ENCODE data around the gene CEP290.
"Not testable (repeated sequence)": the region's sequence is repeated elsewhere in the genome, so short reads cannot be mapped to it uniquely, and the experiment has no call there.

CEP290 gene

GRCh38 chr12:88144037-88144436, 2.1 kb upstream of the CEP290 start:
- Histone ChIP-seq H3K27me3 (ENCODE audit: control insufficient read depth, insufficient read depth, low read length, poor library complexity, severe bottlenecking) (no peaks in the 10 kb centered on the region), H3K36me3 (ENCODE audit: control insufficient read depth, insufficient read depth, low read length) (no peaks in the 10 kb centered on the region), H3K4me1 (ENCODE audit: control insufficient read depth, insufficient read depth, low read length) (peaks cover 14% of the 10 kb centered on the region), H3K4me3 (ENCODE audit: insufficient read depth, low read depth, low read length) (no peak overlapping the region), H3K9me3 (ENCODE audit: control insufficient read depth, low read length) (no peaks in the 10 kb centered on the region), H3K27ac (ENCODE audit: insufficient read depth, low read depth, low read length, poor library complexity, severe bottlenecking) (no peak overlapping the region)
- WGBS, 2 experiments, result 84 to 86% methylated on average over 5 of the region's 5 CpGs

GRCh38 chr12:88142610-88142991, 713 bp upstream of the CEP290 start:
- no peaks in the 10 kb centered on the region for H3K36me3 ChIP-seq (ENCODE audit: control insufficient read depth, insufficient read depth, low read length)
- H3K4me3 ChIP-seq (ENCODE audit: insufficient read depth, low read depth, low read length), result peak overlapping the region; percentile 70
- peaks cover 14% of the 10 kb centered on the region for H3K4me1 ChIP-seq (ENCODE audit: control insufficient read depth, insufficient read depth, low read length)
- H3K27ac ChIP-seq (ENCODE audit: insufficient read depth, low read depth, low read length, poor library complexity, severe bottlenecking), result no peak overlapping the region
- WGBS, 2 experiments, result 1% methylated on average over 18 of the region's 18 CpGs
- no peaks in the 10 kb centered on the region for H3K27me3 ChIP-seq (ENCODE audit: control insufficient read depth, insufficient read depth, low read length, poor library complexity, severe bottlenecking)
- no peaks in the 10 kb centered on the region for H3K9me3 ChIP-seq (ENCODE audit: control insufficient read depth, low read length)

DNA sequence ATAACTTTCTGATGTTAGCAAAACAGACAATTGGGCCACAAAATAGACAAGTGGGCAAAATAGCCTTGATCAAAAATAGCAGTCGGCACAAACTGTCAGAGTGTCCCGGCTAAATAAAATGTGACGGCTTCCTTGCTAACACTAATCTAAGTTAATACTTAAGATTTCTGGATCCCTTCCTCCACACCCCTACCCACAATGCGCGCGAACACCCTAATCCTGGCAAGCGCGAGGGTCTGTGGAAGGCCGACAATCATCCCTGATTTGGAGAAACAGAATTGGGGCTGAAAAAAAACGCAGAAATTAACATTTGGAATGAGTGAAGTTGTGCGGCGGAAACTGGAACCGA, 489 bp downstream of the CEP290 start:
- Histone ChIP-seq H3K4me1 (ENCODE audit: control insufficient read depth, insufficient read depth, low read length) (peaks cover 14% of the 10 kb centered on the region), H3K36me3 (ENCODE audit: control insufficient read depth, insufficient read depth, low read length) (no peaks in the 10 kb centered on the region), H3K4me3 (ENCODE audit: insufficient read depth, low read depth, low read length) (peak overlapping the region; percentile 70), H3K27ac (ENCODE audit: insufficient read depth, low read depth, low read length, poor library complexity, severe bottlenecking) (no peak overlapping the region), H3K27me3 (ENCODE audit: control insufficient read depth, insufficient read depth, low read length, poor library complexity, severe bottlenecking) (no peaks in the 10 kb centered on the region), H3K9me3 (ENCODE audit: control insufficient read depth, low read length) (no peaks in the 10 kb centered on the region)
- WGBS, 2 experiments, result 25 to 31% methylated on average over 13 of the region's 13 CpGs

GRCh38 chr12:88139711-88140110, 2.2 kb downstream of the CEP290 start:
- not testable (repeated sequence) for H3K4me3 ChIP-seq (ENCODE audit: insufficient read depth, low read depth, low read length); H3K4me1 ChIP-seq (ENCODE audit: control insufficient read depth, insufficient read depth, low read length); H3K27ac ChIP-seq (ENCODE audit: insufficient read depth, low read depth, low read length, poor library complexity, severe bottlenecking); H3K9me3 ChIP-seq (ENCODE audit: control insufficient read depth, low read length); H3K36me3 ChIP-seq (ENCODE audit: control insufficient read depth, insufficient read depth, low read length); H3K27me3 ChIP-seq (ENCODE audit: control insufficient read depth, insufficient read depth, low read length, poor library complexity, severe bottlenecking)
- 91 to 93% methylated on average over 4 of the region's 4 CpGs for WGBS, 2 experiments

DNA sequence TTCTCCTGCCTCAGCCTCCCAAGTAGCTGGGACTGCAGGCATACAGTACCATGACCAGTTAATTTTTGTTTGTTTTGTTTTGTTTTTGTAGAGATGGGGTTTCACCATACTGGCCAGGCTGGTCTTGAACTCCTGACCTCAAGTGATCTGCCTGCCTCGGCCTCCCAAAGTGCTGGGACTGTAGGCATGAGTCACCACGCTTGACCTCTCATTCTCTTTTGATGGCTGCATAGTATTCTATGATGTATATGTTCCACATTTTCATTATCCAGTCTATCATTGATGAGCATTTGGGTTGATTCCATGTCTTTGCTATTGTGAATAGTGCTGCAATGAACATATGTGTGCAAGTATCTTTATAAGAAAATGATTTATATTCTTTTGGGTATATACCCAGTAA, 8.7 kb downstream of the CEP290 start:
- H3K36me3 ChIP-seq (ENCODE audit: control insufficient read depth, insufficient read depth, low read length); H3K27me3 ChIP-seq (ENCODE audit: control insufficient read depth, insufficient read depth, low read length, poor library complexity, severe bottlenecking); H3K4me3 ChIP-seq (ENCODE audit: insufficient read depth, low read depth, low read length); H3K27ac ChIP-seq (ENCODE audit: insufficient read depth, low read depth, low read length, poor library complexity, severe bottlenecking); H3K9me3 ChIP-seq (ENCODE audit: control insufficient read depth, low read length); H3K4me1 ChIP-seq (ENCODE audit: control insufficient read depth, insufficient read depth, low read length): not testable (repeated sequence)
- WGBS, 2 experiments, result 66 to 87% methylated on average over 2 of the region's 2 CpGs

- Histone ChIP-seq H3K36me3 (ENCODE audit: control insufficient read depth, insufficient read depth, low read length) (peaks cover 5% of the 10 kb centered on the region), H3K27ac (ENCODE audit: insufficient read depth, low read depth, low read length, poor library complexity, severe bottlenecking) (no peak overlapping the region), H3K4me3 (ENCODE audit: insufficient read depth, low read depth, low read length) (no peak overlapping the region), H3K9me3 (ENCODE audit: control insufficient read depth, low read length) (no peaks in the 10 kb centered on the region), H3K4me1 (ENCODE audit: control insufficient read depth, insufficient read depth, low read length) (no peaks in the 10 kb centered on the region), H3K27me3 (ENCODE audit: control insufficient read depth, insufficient read depth, low read length, poor library complexity, severe bottlenecking) (no peaks in the 10 kb centered on the region)
These were observed 9.5 kb downstream of the CEP290 start for GRCh38 chr12:88132392-88132791.

GRCh38 chr12:88127855-88128254, 14.0 kb downstream of the CEP290 start:
- Histone ChIP-seq H3K4me3 (ENCODE audit: insufficient read depth, low read depth, low read length) (no peak overlapping the region), H3K27me3 (ENCODE audit: control insufficient read depth, insufficient read depth, low read length, poor library complexity, severe bottlenecking) (no peaks in the 10 kb centered on the region), H3K36me3 (ENCODE audit: control insufficient read depth, insufficient read depth, low read length) (no peaks in the 10 kb centered on the region), H3K4me1 (ENCODE audit: control insufficient read depth, insufficient read depth, low read length) (no peaks in the 10 kb centered on the region), H3K9me3 (ENCODE audit: control insufficient read depth, low read length) (no peaks in the 10 kb centered on the region), H3K27ac (ENCODE audit: insufficient read depth, low read depth, low read length, poor library complexity, severe bottlenecking) (no peak overlapping the region)
- 93 to 98% methylated on average over 2 to 3 of the region's 3 CpGs for WGBS, 2 experiments

DNA sequence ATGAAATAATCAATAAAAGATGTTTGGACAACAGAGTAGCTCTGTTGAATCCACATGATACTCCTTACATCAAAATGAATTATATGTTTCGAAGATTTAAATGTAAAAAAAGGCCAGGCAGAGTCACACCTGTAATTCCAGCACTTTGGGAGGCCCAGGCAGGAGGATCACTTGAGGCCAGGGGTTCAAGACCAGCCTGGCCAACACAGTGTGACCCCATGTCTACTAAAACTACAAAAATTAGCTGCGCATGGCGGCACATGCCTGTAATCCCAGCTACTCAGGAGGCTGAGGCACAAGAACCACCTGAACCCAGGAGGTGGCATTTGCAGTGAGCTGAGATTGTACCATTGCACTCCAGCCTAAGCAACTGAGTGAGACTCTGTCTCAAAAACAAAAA, 14.8 kb downstream of the CEP290 start:
- Histone ChIP-seq H3K27me3 (ENCODE audit: control insufficient read depth, insufficient read depth, low read length, poor library complexity, severe bottlenecking) (no peaks in the 10 kb centered on the region), H3K36me3 (ENCODE audit: control insufficient read depth, insufficient read depth, low read length) (no peaks in the 10 kb centered on the region)

DNA sequence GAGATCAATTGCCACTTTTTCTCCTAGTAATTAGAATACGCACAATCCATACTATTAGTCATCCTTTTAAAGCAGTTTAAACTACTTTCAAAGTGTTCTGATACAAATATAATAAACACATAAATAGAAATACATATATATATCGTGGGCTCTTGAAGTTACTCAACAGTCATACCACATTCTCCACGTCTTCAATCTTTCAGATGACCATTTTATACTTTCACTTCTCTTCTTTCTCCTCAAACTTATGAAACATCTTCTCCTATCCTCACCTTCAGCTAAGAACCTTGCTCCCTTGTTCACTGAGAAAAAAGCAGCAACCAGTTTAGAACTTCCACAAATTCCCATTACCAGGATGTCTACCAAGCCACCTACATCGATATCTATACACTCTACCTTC, 19.2 kb downstream of the CEP290 start:
- WGBS, 2 experiments, result 69 to 73% methylated on average over 4 of the region's 4 CpGs
- H3K4me1 ChIP-seq (ENCODE audit: control insufficient read depth, insufficient read depth, low read length), result no peaks in the 10 kb centered on the region
- no peaks in the 10 kb centered on the region for H3K27me3 ChIP-seq (ENCODE audit: control insufficient read depth, insufficient read depth, low read length, poor library complexity, severe bottlenecking)
- no peaks in the 10 kb centered on the region for H3K36me3 ChIP-seq (ENCODE audit: control insufficient read depth, insufficient read depth, low read length)
- H3K4me3 ChIP-seq (ENCODE audit: insufficient read depth, low read depth, low read length), result no peak overlapping the region
- no peak overlapping the region for H3K27ac ChIP-seq (ENCODE audit: insufficient read depth, low read depth, low read length, poor library complexity, severe bottlenecking)
- H3K9me3 ChIP-seq (ENCODE audit: control insufficient read depth, low read length), result no peaks in the 10 kb centered on the region

More for the DNA sequence above, 14.8 kb downstream of the CEP290 start:
- Histone ChIP-seq H3K4me3 (ENCODE audit: insufficient read depth, low read depth, low read length) (no peak overlapping the region), H3K4me1 (ENCODE audit: control insufficient read depth, insufficient read depth, low read length) (no peaks in the 10 kb centered on the region), H3K9me3 (ENCODE audit: control insufficient read depth, low read length) (no peaks in the 10 kb centered on the region), H3K27ac (ENCODE audit: insufficient read depth, low read depth, low read length, poor library complexity, severe bottlenecking) (no peak overlapping the region)
- 83 to 93% methylated on average over 3 of the region's 3 CpGs for WGBS, 2 experiments

GRCh38 chr12:88113871-88114270, 28.0 kb downstream of the CEP290 start:
- H3K27me3 ChIP-seq (ENCODE audit: control insufficient read depth, insufficient read depth, low read length, poor library complexity, severe bottlenecking), result no peaks in the 10 kb centered on the region
- H3K4me1 ChIP-seq (ENCODE audit: control insufficient read depth, insufficient read depth, low read length), result no peaks in the 10 kb centered on the region
- no peak overlapping the region for H3K4me3 ChIP-seq (ENCODE audit: insufficient read depth, low read depth, low read length)
- no peaks in the 10 kb centered on the region for H3K9me3 ChIP-seq (ENCODE audit: control insufficient read depth, low read length)
- H3K36me3 ChIP-seq (ENCODE audit: control insufficient read depth, insufficient read depth, low read length), result peaks cover 6% of the 10 kb centered on the region
- H3K27ac ChIP-seq (ENCODE audit: insufficient read depth, low read depth, low read length, poor library complexity, severe bottlenecking), result no peak overlapping the region
- WGBS, 2 experiments, result 63 to 64% methylated on average over 3 of the region's 3 CpGs

- H3K27me3 ChIP-seq (ENCODE audit: control insufficient read depth, insufficient read depth, low read length, poor library complexity, severe bottlenecking), result no peaks in the 10 kb centered on the region
- 88 to 97% methylated on average over 1 of the region's 1 CpG for WGBS, 2 experiments
- no peak overlapping the region for H3K27ac ChIP-seq (ENCODE audit: insufficient read depth, low read depth, low read length, poor library complexity, severe bottlenecking)
- no peaks in the 10 kb centered on the region for H3K9me3 ChIP-seq (ENCODE audit: control insufficient read depth, low read length)
- H3K4me1 ChIP-seq (ENCODE audit: control insufficient read depth, insufficient read depth, low read length), result no peaks in the 10 kb centered on the region
- peaks cover 6% of the 10 kb centered on the region for H3K36me3 ChIP-seq (ENCODE audit: control insufficient read depth, insufficient read depth, low read length)
- no peak overlapping the region for H3K4me3 ChIP-seq (ENCODE audit: insufficient read depth, low read depth, low read length)
These were observed 30.7 kb downstream of the CEP290 start for GRCh38 chr12:88111074-88111652.

All from ectodermal cell (in vitro differentiated cells).